IMR-90 (cell line): Measurements from ENCODE around the gene MND1. TPM values are rescaled to one million over a fixed set of nuclear protein-coding genes. Genes with fewer than 3 reads are reported as not detected.

ENCODE experiments used
- ATAC-seq: fragments of 200-7000 bp; cut with Tn5 transposase; 2 replicates; pipeline ENCODE4 v1.9.1; 2020; ENCODE audit warnings: low read depth, mild to moderate bottlenecking, moderate library complexity
- BruUV-seq: library from RNA; stranded (reverse); fragments of 400-500 nt; replicated peaks from 2 replicates; lab custom pipeline; 2021; lab: Mats Ljungman, UMichigan
- CTCF ChIA-PET: fragments of 300-600 bp; formaldehyde crosslinking; extraction: SDS; loops from one replicate; lab custom pipeline; 2021; ENCODE audit warnings: antibody characterized with exemption; lab: Yijun Ruan, JAX
- POLR2A ChIA-PET: fragments of 300-600 bp; sonication (Branson Sonifier 250); formaldehyde crosslinking; loops from one replicate; lab custom pipeline; 2022; ENCODE audit warnings: antibody characterized with exemption; ENCODE audit not compliant: unreplicated experiment; lab: Charles Lee
- DNase-seq: peaks from one replicate; pipeline ENCODE4 v3.0.0; 2013
- H2AFZ ChIP-seq: replicated peaks from 2 replicates; pipeline ENCODE3; 2013; ENCODE audit warnings: low read length, mild to moderate bottlenecking; ENCODE audit not compliant: poor library complexity
- H2AK5ac ChIP-seq: 2 replicates; pipeline ENCODE4 v1.6.1; 2013; ENCODE audit warnings: low read depth, low read length, inconsistent platforms
- H2AK9ac ChIP-seq: replicated peaks from 2 replicates; pipeline ENCODE3; 2013; ENCODE audit warnings: mild to moderate bottlenecking, low read depth, low read length, moderate library complexity; ENCODE audit not compliant: poor library complexity
- H2BK120ac ChIP-seq: 2 replicates; pipeline ENCODE4 v1.6.1; 2013; ENCODE audit warnings: low read depth, low read length, inconsistent platforms
- H2BK15ac ChIP-seq: 3 replicates; pipeline ENCODE4 v1.6.1; 2013; ENCODE audit warnings: low read depth, low read length, inconsistent platforms
- H2BK20ac ChIP-seq: 2 replicates; pipeline ENCODE4 v1.6.1; 2013; ENCODE audit warnings: low read depth, mild to moderate bottlenecking, inconsistent platforms, low read length, moderate library complexity
- H2BK5ac ChIP-seq: 2 replicates; pipeline ENCODE4 v1.6.1; 2013; ENCODE audit warnings: mild to moderate bottlenecking, low read depth, low read length, inconsistent platforms; ENCODE audit not compliant: poor library complexity, severe bottlenecking
- H3K14ac ChIP-seq: replicated peaks from 2 replicates; pipeline ENCODE4 v1.6.1; 2013; ENCODE audit warnings: low read depth, low read length, inconsistent platforms
- H3K18ac ChIP-seq: 2 replicates; pipeline ENCODE4 v1.6.1; 2013; ENCODE audit warnings: low read depth, low read length, control low read depth
- H3K23ac ChIP-seq: 2 replicates; pipeline ENCODE4 v1.6.1; 2013; ENCODE audit warnings: low read depth, low read length, inconsistent platforms
- H3K27ac ChIP-seq: 2 replicates; pipeline ENCODE4 v1.5.1; 2013; ENCODE audit warnings: mild to moderate bottlenecking, control low read depth, low read length; ENCODE audit not compliant: insufficient read depth
- H3K27me3 ChIP-seq: 2 replicates; pipeline ENCODE4 v1.6.1; 2013; ENCODE audit warnings: low read length; ENCODE audit not compliant: control insufficient read depth, insufficient read depth
- H3K36me3 ChIP-seq: 2 replicates; pipeline ENCODE4 v1.6.1; 2013; ENCODE audit warnings: low read length, mixed read lengths; ENCODE audit not compliant: control insufficient read depth, insufficient read depth
- H3K4ac ChIP-seq: 2 replicates; pipeline ENCODE4 v1.6.1; 2013; ENCODE audit warnings: low read depth, low read length, inconsistent platforms
- H3K4me1 ChIP-seq: 2 replicates; pipeline ENCODE4 v1.6.1; 2013; ENCODE audit warnings: low read length, mixed read lengths; ENCODE audit not compliant: control insufficient read depth, insufficient read depth
- H3K4me2 ChIP-seq: 2 replicates; pipeline ENCODE4 v1.6.1; 2013; ENCODE audit warnings: low read depth, mild to moderate bottlenecking, control low read depth, low read length, moderate library complexity
- H3K4me3 ChIP-seq: 2 replicates; pipeline ENCODE4 v1.5.1; 2013; ENCODE audit warnings: low read depth, mild to moderate bottlenecking, control low read depth, low read length, moderate library complexity; ENCODE audit not compliant: insufficient read depth
- H3K56ac ChIP-seq: 2 replicates; pipeline ENCODE4 v1.6.1; 2013; ENCODE audit warnings: low read length, inconsistent platforms; ENCODE audit not compliant: insufficient read depth; ENCODE audit errors: extremely low read depth
- H3K79me1 ChIP-seq, 2 experiments: 2 replicates each; pipeline ENCODE4 v1.6.1; 2013; ENCODE audit warnings: low read length in 2 of 2, inconsistent platforms in 1 of 2, low read depth in 1 of 2
- H3K9ac ChIP-seq: 2 replicates; pipeline ENCODE4 v1.6.1; 2013; ENCODE audit warnings: low read depth, low read length, control low read depth
- H3K9me1 ChIP-seq: 2 replicates; pipeline ENCODE4 v1.6.1; 2013; ENCODE audit warnings: low read length, inconsistent platforms; ENCODE audit not compliant: insufficient read depth
- H3K9me3 ChIP-seq: 2 replicates; pipeline ENCODE4 v1.6.1; 2013; ENCODE audit warnings: low read length; ENCODE audit not compliant: control insufficient read depth, insufficient read depth
- H4K20me1 ChIP-seq: 2 replicates; pipeline ENCODE4 v1.6.1; 2013; ENCODE audit warnings: low read length, inconsistent platforms; ENCODE audit not compliant: insufficient read depth
- H4K5ac ChIP-seq: 2 replicates; pipeline ENCODE4 v1.6.1; 2013; ENCODE audit warnings: mild to moderate bottlenecking, low read depth, low read length, control low read depth
- H4K8ac ChIP-seq, 2 experiments: 2 replicates each; pipeline ENCODE4 v1.6.1; 2013; ENCODE audit warnings: low read depth in 2 of 2, low read length in 2 of 2, control low read depth in 1 of 2, inconsistent platforms in 1 of 2
- H4K91ac ChIP-seq: 2 replicates; pipeline ENCODE4 v1.6.1; 2013; ENCODE audit warnings: low read depth, low read length, inconsistent platforms; ENCODE audit not compliant: insufficient read depth
- CEBPB ChIP-seq: IDR thresholded peaks from 2 replicates; pipeline ENCODE4 v1.6.1; 2012; ENCODE audit warnings: low read depth, low read length, improper control_type of control experiment
- FOS ChIP-seq: fragments of 150-350 bp; IDR thresholded peaks from 2 replicates; pipeline ENCODE4 v1.6.1; 2016; ENCODE audit warnings: low read depth, low read length
- MAFK ChIP-seq: IDR thresholded peaks from 2 replicates; pipeline ENCODE4 v1.6.1; 2012; ENCODE audit warnings: low read depth, low read length, improper control_type of control experiment
- MAZ ChIP-seq: IDR thresholded peaks from 2 replicates; pipeline ENCODE4 v1.6.1; 2012; ENCODE audit warnings: low read depth, mild to moderate bottlenecking, low read length, improper control_type of control experiment, moderate library complexity, borderline replicate concordance
- MXI1 ChIP-seq: IDR thresholded peaks from 2 replicates; pipeline ENCODE4 v1.6.1; 2012; ENCODE audit warnings: low read depth, mild to moderate bottlenecking, low read length, moderate library complexity, borderline replicate concordance
- NFE2L2 ChIP-seq: fragments of 150-350 bp; IDR thresholded peaks from 2 replicates; pipeline ENCODE4 v1.6.1; 2016; ENCODE audit warnings: low read depth, mild to moderate bottlenecking, low read length
- POLR2A ChIP-seq: IDR thresholded peaks from 2 replicates; pipeline ENCODE4 v1.6.1; 2012; ENCODE audit warnings: mild to moderate bottlenecking, low read depth, low read length
- RCOR1 ChIP-seq: IDR thresholded peaks from 2 replicates; pipeline ENCODE4 v1.6.1; 2012; ENCODE audit warnings: mild to moderate bottlenecking, low read length, improper control_type of control experiment; ENCODE audit not compliant: insufficient replicate concordance
- RFX5 ChIP-seq: IDR thresholded peaks from 2 replicates; pipeline ENCODE4 v1.8.0; 2012; ENCODE audit warnings: low read depth, mild to moderate bottlenecking, low read length, moderate library complexity
- WGBS, 2 experiments: methylation state at CpG; one replicate each; pipeline versions ENCODE4 v1.1.5 to v1.1.7; 2013; ENCODE audit warnings: missing lambda C conversion rate in 2 of 2; ENCODE audit not compliant: insufficient read length in 1 of 2; ENCODE audit errors: extremely low coverage in 2 of 2; 5-methylcytosine and 5-hydroxymethylcytosine counted together
- dilution Hi-C: fragments of 300-500 bp; cut with HindIII; formaldehyde crosslinking; loops from one replicate; pipeline ENCODE4 v1.14.3; 2018; ENCODE audit warnings: low sequenced_read_pairs; ENCODE audit not compliant: unreplicated experiment
- in situ Hi-C: fragments of 300-500 bp; cut with MboI; formaldehyde crosslinking; loops from 3 replicates; pipeline ENCODE4 v1.14.3; 2019; ENCODE audit warnings: low sequenced_read_pairs, inconsistent platforms, mixed read lengths
- intact Hi-C: fragments of 100-400 bp; cut with micrococcal nuclease; formaldehyde crosslinking; loops from 2 replicates; pipeline ENCODE4 v1.10.0; 2022
- polyA plus RNA-seq, 3 experiments: library from polyadenylated mRNA; depleted of rRNA; stranded (reverse); fragments of >200 nt; gene quantifications; 2 replicates each; pipeline ENCODE4 v1.2.3, GENCODE V29; 2012; ENCODE audit warnings: low replicate concordance in 1 of 3
- total RNA-seq: library from RNA; depleted of rRNA; stranded (reverse); fragments of >200 nt; gene quantifications from 2 replicates; pipeline ENCODE4 v1.2.3, GENCODE V29; 2012
- TF ChIP-seq, protein P1 (sequence below): fragments of 150-350 bp; IDR thresholded peaks from 2 replicates; pipeline ENCODE4 v1.6.1; 2017; ENCODE audit warnings: mild to moderate bottlenecking, antibody characterized with exemption, low read length, low read depth

Gene MND1
- total and polyA plus RNA-seq, 2 of the 4 experiments (the other 2 are of a cell fraction): 0.36 to 3.5 TPM

DNA sequence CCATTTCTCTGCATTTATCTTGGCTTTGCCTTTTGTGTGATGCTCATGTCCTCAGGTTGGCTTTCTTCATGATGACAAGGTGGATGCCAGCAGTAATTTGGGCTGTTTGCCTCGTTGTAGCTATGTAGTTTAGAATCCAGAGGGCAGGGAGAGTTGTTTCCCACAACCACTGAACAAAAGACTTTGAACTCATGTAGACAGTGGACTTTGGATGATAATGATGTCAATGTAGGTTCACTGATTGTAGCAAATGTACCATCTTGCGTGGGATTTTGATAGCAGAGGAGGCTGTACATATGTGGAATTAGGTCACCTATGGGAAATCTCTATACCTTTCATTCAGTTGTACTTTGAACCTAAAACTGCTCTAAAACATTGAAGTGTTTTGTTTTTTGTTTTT is 41.3 kb downstream of the MND1 start:
- Histone ChIP-seq H2BK20ac (no peak overlapping the region), H2AK5ac (no peak overlapping the region), H4K8ac (no peak overlapping the region), H3K9ac (no peak overlapping the region), H3K4me1 (no peaks in the 10 kb centered on the region), H2AK9ac (no peak overlapping the region), H3K23ac (no peak overlapping the region), H3K4me2 (no peak overlapping the region), H3K9me1 (no peaks in the 10 kb centered on the region), H2AFZ (no peak overlapping the region), H3K27me3 (no peaks in the 10 kb centered on the region), H3K27ac (no peak overlapping the region), H3K36me3 (no peaks in the 10 kb centered on the region), H3K4ac (no peak overlapping the region), H3K56ac (no peak overlapping the region), H2BK120ac (no peak overlapping the region), H3K4me3 (no peak overlapping the region), H4K20me1 (no peaks in the 10 kb centered on the region), H3K9me3 (no peaks in the 10 kb centered on the region), H3K79me1 (no peaks in the 10 kb centered on the region), H2BK15ac (no peak overlapping the region), H4K91ac (no peak overlapping the region), H3K18ac (no peak overlapping the region), H3K14ac (no peak overlapping the region), H2BK5ac (no peak overlapping the region), H4K5ac (no peak overlapping the region)
- in situ Hi-C loops (no loop called here), intact Hi-C loops (no loop called here), dilution Hi-C loops (no loop called here)
- POLR2A ChIA-PET: no interaction called here
- no CpG with 5 or more reads among the region's 2 CpGs for WGBS, 2 experiments
- TF ChIP-seq MXI1 (no peak), NFE2L2 (no peak), MAFK (no peak), MAZ (no peak), RFX5 (no peak), FOS (no peak), RCOR1 (no peak), CEBPB (no peak), POLR2A (no peak)
- TF ChIP-seq, protein P1, sequence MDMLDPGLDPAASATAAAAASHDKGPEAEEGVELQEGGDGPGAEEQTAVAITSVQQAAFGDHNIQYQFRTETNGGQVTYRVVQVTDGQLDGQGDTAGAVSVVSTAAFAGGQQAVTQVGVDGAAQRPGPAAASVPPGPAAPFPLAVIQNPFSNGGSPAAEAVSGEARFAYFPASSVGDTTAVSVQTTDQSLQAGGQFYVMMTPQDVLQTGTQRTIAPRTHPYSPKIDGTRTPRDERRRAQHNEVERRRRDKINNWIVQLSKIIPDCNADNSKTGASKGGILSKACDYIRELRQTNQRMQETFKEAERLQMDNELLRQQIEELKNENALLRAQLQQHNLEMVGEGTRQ: no peak
- DNase-seq: no peak
- no peak for ATAC-seq
- CTCF ChIA-PET: no interaction called here
- no TSS peak for BruUV-seq
